DOHH2 (cell line): Measurements from ENCODE around the gene GSTM4.

Experiments used
- H3F3A ChIP-seq: fragments of 200-600 bp; sonication (generic), shearing (Covaris generic); 2 replicates; pipeline ENCODE4 v1.6.0; 2016; ENCODE audit warnings: antibody characterized with exemption, mild to moderate bottlenecking; ENCODE audit not compliant: control insufficient read depth, insufficient read depth
- H3K27ac ChIP-seq: fragments of 200-600 bp; sonication (generic); 2 replicates; pipeline ENCODE4 v1.5.1; 2014; ENCODE audit warnings: low read depth, mild to moderate bottlenecking, low read length, moderate library complexity
- H3K27me3 ChIP-seq: fragments of 200-600 bp; sonication (generic); 2 replicates; pipeline ENCODE4 v1.6.1; 2014; ENCODE audit warnings: mild to moderate bottlenecking, low read length, mixed read lengths; ENCODE audit not compliant: control insufficient read depth
- H3K36me3 ChIP-seq: fragments of 200-600 bp; sonication (generic); 2 replicates; pipeline ENCODE4 v1.6.1; 2014; ENCODE audit warnings: mild to moderate bottlenecking, low read length, moderate library complexity, mixed read lengths; ENCODE audit not compliant: control insufficient read depth
- H3K4me1 ChIP-seq: fragments of 200-600 bp; sonication (generic); 2 replicates; pipeline ENCODE4 v1.6.1; 2014; ENCODE audit warnings: mild to moderate bottlenecking, low read length, mixed read lengths; ENCODE audit not compliant: control insufficient read depth
- H3K4me2 ChIP-seq: fragments of 200-600 bp; sonication (generic); 2 replicates; pipeline ENCODE4 v1.6.0; 2014; ENCODE audit warnings: mild to moderate bottlenecking, low read length, moderate library complexity
- H3K4me3 ChIP-seq: fragments of 200-600 bp; sonication (generic); 2 replicates; pipeline ENCODE4 v1.5.1; 2014; ENCODE audit warnings: mild to moderate bottlenecking, low read length, mixed read lengths
- H3K79me2 ChIP-seq: fragments of 200-600 bp; sonication (generic); 2 replicates; pipeline ENCODE4 v1.6.1; 2014; ENCODE audit warnings: mild to moderate bottlenecking, low read length, mixed read lengths; ENCODE audit not compliant: control insufficient read depth
- H3K9me2 ChIP-seq: fragments of 200-600 bp; sonication (generic); replicated peaks from 2 replicates; pipeline ENCODE4 v1.6.1; 2014; ENCODE audit warnings: mild to moderate bottlenecking, low read length, mixed read lengths; ENCODE audit not compliant: control insufficient read depth
- H3K9me3 ChIP-seq: fragments of 200-600 bp; sonication (generic); 2 replicates; pipeline ENCODE4 v1.6.1; 2014; ENCODE audit warnings: antibody characterized with exemption, low read length, mixed read lengths; ENCODE audit not compliant: control insufficient read depth, insufficient read depth
- H4K20me1 ChIP-seq: fragments of 200-600 bp; sonication (generic); 2 replicates; pipeline ENCODE4 v1.6.0; 2014; ENCODE audit warnings: low read depth, mild to moderate bottlenecking, antibody characterized with exemption, low read length, moderate library complexity; ENCODE audit not compliant: control insufficient read depth, insufficient read depth
- EZH2phosphoT487 ChIP-seq: fragments of 200-600 bp; sonication (generic); IDR thresholded peaks from 2 replicates; pipeline ENCODE4 v1.6.1; 2017; ENCODE audit warnings: borderline replicate concordance, mild to moderate bottlenecking, antibody characterized with exemption, low read length, moderate library complexity, mixed read lengths
- TF ChIP-seq, protein P1 (sequence below): fragments of 200-600 bp; sonication (generic); IDR thresholded peaks from one replicate; pipeline ENCODE4 v1.5.1; 2014; ENCODE audit warnings: antibody characterized with exemption, mild to moderate bottlenecking, low read depth, low read length; ENCODE audit not compliant: poor library complexity, severe bottlenecking

The GSTM4 gene

GRCh38 chr1:109621379-109622136 is 34.3 kb upstream of the GSTM4 start:
- no peak overlapping the region for H3K27ac ChIP-seq

DNA sequence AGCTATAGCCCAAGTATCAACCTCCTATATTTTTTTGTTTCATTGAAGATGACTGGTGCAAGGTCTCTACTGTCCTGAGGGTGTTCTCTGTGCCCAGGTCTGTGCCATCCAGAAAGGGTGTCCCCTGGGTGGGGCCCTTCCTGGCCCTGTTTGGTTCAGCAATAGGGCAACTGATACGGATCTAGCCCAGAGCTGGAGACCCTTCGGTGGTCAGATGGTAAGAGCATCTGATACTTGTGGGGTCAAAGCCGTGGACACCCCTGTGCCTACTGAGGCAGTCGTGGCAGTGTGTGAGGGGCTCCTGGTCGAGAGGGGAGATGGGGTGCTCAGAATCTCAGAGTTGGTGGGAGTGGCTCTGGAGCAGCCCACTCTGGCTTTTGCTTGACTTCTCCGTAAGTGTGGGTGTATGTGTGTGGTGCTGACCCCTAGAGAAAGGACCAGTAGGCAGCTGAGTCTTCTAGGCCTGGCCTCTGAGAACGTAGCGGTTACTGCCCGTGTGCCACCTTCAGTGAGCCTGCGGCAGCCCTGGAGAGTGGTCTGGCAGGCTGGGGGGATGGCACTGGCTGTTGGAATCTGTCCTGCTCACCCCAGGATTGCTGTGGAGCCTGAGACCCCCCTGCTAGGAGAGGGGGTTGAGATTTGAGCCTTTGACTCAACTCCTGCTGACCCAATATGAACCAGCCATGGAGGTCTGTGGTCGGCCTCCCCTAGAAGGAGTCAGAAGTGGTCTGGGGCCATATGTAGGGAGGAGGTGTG is 33.6 kb upstream of the GSTM4 start:
- peak overlapping the region; percentile 81 for H3K4me3 ChIP-seq
- no peaks in the 10 kb centered on the region for H4K20me1 ChIP-seq
- no peaks in the 10 kb centered on the region for H3K27me3 ChIP-seq
- H3K36me3 ChIP-seq, result peaks cover 9% of the 10 kb centered on the region
- H3K4me2 ChIP-seq, result peak overlapping the region; percentile 77
- H3K79me2 ChIP-seq, result peaks cover 63% of the 10 kb centered on the region
- TF ChIP-seq, protein P1, sequence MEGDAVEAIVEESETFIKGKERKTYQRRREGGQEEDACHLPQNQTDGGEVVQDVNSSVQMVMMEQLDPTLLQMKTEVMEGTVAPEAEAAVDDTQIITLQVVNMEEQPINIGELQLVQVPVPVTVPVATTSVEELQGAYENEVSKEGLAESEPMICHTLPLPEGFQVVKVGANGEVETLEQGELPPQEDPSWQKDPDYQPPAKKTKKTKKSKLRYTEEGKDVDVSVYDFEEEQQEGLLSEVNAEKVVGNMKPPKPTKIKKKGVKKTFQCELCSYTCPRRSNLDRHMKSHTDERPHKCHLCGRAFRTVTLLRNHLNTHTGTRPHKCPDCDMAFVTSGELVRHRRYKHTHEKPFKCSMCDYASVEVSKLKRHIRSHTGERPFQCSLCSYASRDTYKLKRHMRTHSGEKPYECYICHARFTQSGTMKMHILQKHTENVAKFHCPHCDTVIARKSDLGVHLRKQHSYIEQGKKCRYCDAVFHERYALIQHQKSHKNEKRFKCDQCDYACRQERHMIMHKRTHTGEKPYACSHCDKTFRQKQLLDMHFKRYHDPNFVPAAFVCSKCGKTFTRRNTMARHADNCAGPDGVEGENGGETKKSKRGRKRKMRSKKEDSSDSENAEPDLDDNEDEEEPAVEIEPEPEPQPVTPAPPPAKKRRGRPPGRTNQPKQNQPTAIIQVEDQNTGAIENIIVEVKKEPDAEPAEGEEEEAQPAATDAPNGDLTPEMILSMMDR, result no peak
- no peak for TF ChIP-seq EZH2phosphoT487
- no peaks in the 10 kb centered on the region for H3F3A ChIP-seq
- H3K4me1 ChIP-seq, result peaks cover 61% of the 10 kb centered on the region
- no peaks in the 10 kb centered on the region for H3K9me2 ChIP-seq
- H3K27ac ChIP-seq, result no peak overlapping the region
- H3K9me3 ChIP-seq, result no peaks in the 10 kb centered on the region

More at GRCh38 chr1:109621379-109622136, 34.3 kb upstream of the GSTM4 start:
- Histone ChIP-seq H3F3A (peaks cover 5% of the 10 kb centered on the region), H4K20me1 (no peaks in the 10 kb centered on the region), H3K9me3 (no peaks in the 10 kb centered on the region), H3K9me2 (no peaks in the 10 kb centered on the region), H3K4me3 (peak overlapping the region; percentile 81), H3K79me2 (peaks cover 63% of the 10 kb centered on the region), H3K36me3 (peaks cover 5% of the 10 kb centered on the region), H3K4me2 (peak overlapping the region; percentile 77), H3K4me1 (peaks cover 68% of the 10 kb centered on the region), H3K27me3 (no peaks in the 10 kb centered on the region)
- TF ChIP-seq, protein P1, result no peak
- TF ChIP-seq EZH2phosphoT487, result no peak

- Histone ChIP-seq H3K36me3 (peaks cover 13% of the 10 kb centered on the region), H3K9me3 (no peaks in the 10 kb centered on the region), H3F3A (no peaks in the 10 kb centered on the region), H3K9me2 (no peaks in the 10 kb centered on the region), H3K79me2 (peaks cover 63% of the 10 kb centered on the region), H3K4me1 (peaks cover 57% of the 10 kb centered on the region), H3K27me3 (no peaks in the 10 kb centered on the region), H3K4me2 (peak overlapping the region; percentile 77), H3K27ac (no peak overlapping the region), H4K20me1 (no peaks in the 10 kb centered on the region), H3K4me3 (peak overlapping the region; percentile 81)
- TF ChIP-seq, protein P1, result no peak
- no peak for TF ChIP-seq EZH2phosphoT487
These were observed 33.0 kb upstream of the GSTM4 start for GRCh38 chr1:109622895-109623294.
